ENCODE results near the gene TBL3.
A peak's percentile ranks its signal among the peaks of the same experiment; 100 is the strongest.

Gene TBL3

DNA sequence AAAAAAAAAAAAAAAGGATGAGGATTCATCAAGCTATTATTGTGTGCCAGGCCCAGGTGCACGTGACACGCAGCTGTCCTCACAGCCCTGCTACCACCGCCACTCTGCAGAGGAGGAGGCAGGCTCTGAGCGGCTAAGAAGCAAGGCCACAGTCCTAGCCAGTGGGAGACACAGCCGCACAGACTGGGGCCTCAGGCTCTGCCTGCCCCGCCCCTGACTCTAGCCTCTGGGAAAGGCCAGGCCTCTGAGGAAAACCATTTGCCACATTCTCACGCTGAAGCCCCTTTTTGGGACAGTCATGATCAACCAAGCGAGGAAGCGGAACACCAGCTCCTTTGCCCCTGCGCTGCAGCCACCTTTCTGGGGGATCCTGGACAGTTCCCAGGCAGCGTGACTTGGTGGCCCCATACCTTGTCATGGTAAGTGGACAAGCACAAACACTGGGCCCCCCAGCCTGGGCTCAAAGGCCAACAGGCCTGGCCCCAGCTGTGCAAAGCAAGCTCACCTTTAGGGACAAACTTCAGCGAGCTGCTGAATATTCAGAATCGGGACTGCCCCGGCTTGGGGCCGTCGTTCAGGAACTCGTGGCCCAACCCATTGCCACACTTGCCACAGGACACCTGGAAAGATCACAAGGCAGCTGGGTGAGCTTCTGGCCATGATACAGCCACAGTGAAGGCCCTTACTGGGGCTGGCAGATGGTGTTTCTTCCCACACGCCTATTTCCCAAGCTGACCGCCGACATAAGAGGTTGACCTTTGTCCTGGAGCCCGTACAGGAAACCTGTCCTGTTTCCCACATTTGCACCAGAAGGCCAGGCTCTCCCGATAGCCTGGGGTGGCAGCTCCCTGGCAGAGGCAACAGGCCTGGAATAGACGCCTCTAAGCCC lies 31.3 kb upstream of the TBL3 start:
- no peak for TF ChIP-seq USF1 (IDR thresholded peaks at IDR 0.05)
- TF ChIP-seq FOXM1 (IDR thresholded peaks at IDR 0.05; ENCODE audit: borderline replicate concordance, low read depth), result no peak
- TF ChIP-seq CEBPB (IDR thresholded peaks at IDR 0.05), result no peak
- no peak for TF ChIP-seq YY1 (IDR thresholded peaks at IDR 0.05; ENCODE audit: low read depth)
- TF ChIP-seq NFIC (IDR thresholded peaks at IDR 0.05), result no peak
- no peak for TF ChIP-seq TEAD4 (IDR thresholded peaks at IDR 0.05)
- TF ChIP-seq REST (IDR thresholded peaks at IDR 0.05; ENCODE audit: low read depth), result no peak

DNA sequence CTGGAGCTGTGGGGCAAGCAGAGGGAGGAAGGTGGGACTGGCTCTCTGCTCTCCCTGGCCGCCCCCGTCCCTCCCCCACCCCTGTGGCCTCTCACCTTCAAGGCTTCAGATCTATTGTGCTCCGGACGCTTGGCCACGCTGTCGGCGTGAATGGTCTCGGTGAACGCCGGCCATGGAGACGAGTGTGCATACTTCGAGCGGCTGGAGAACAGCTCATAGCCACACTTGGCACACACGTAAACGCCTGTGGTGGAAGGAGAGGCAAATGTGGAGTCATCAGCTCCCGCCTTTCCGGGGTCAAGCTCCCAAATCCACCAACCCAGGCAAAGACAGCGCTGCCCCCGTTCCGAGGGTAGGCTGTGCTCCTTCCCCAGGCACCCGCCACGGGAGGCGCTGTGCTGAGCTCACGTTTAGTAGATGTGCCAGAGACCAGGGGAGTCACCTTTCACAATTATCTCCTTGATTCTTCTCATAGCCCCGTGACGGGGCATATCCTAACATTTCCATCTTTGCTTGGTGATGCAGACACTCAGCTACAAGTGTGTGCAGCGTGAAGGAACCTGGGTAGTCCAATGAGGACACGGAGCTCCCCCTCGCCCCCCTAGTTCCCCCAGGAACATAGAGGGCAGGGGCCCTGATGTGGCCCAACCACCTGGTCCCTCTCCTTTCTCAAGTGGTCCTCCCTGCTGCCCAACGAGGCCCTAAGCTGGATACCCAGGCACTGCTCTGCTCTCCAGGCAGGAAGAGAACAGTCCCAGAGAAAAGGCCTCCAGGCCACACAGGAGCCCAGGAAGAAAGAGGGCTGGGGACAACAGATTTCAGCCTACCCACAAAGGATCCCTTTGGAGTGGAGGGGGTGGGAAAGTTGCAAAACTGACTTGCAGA lies 30.4 kb upstream of the TBL3 start:
- TF ChIP-seq NFIC (IDR thresholded peaks at IDR 0.05) (no peak), FOXM1 (IDR thresholded peaks at IDR 0.05; ENCODE audit: borderline replicate concordance, low read depth) (no peak), REST (IDR thresholded peaks at IDR 0.05; ENCODE audit: low read depth) (no peak), USF1 (IDR thresholded peaks at IDR 0.05) (no peak), TCF12 (IDR thresholded peaks at IDR 0.05; ENCODE audit: low read depth) (no peak), CREB1 (IDR thresholded peaks at IDR 0.05; ENCODE audit: low read depth) (no peak), MAX (IDR thresholded peaks at IDR 0.05) (no peak), TEAD4 (IDR thresholded peaks at IDR 0.05) (no peak), ZBTB7A (IDR thresholded peaks at IDR 0.05; ENCODE audit: low read depth) (no peak), YY1 (IDR thresholded peaks at IDR 0.05; ENCODE audit: low read depth) (no peak), RAD21 (IDR thresholded peaks at IDR 0.05; ENCODE audit: low read depth) (no peak), TAF1 (IDR thresholded peaks at IDR 0.05; ENCODE audit: low read depth) (no peak), CEBPB (IDR thresholded peaks at IDR 0.05) (no peak), EP300 (IDR thresholded peaks at IDR 0.05; ENCODE audit: borderline replicate concordance) (no peak), EGR1 (IDR thresholded peaks at IDR 0.05) (no peak)

- TF ChIP-seq MAX (IDR thresholded peaks at IDR 0.05), result no peak
- TF ChIP-seq ZBTB7A (IDR thresholded peaks at IDR 0.05; ENCODE audit: low read depth), result peak; percentile 26; the same call in 1 of the 2 replicates
Measured at GRCh38 chr16:1942047-1942809, 29.6 kb upstream of the TBL3 start.

- no peak for TF ChIP-seq EP300 (IDR thresholded peaks at IDR 0.05; ENCODE audit: borderline replicate concordance)
- TF ChIP-seq REST (IDR thresholded peaks at IDR 0.05; ENCODE audit: low read depth), result no peak
- no peak for TF ChIP-seq RAD21 (IDR thresholded peaks at IDR 0.05; ENCODE audit: low read depth)
- no peak for TF ChIP-seq TCF12 (IDR thresholded peaks at IDR 0.05; ENCODE audit: low read depth)
- TF ChIP-seq ZBTB7A (IDR thresholded peaks at IDR 0.05; ENCODE audit: low read depth), result peak; percentile 80
- TF ChIP-seq MAX (IDR thresholded peaks at IDR 0.05), result peak; percentile 87
- no peak for TF ChIP-seq USF1 (IDR thresholded peaks at IDR 0.05)
- no peak for TF ChIP-seq CREB1 (IDR thresholded peaks at IDR 0.05; ENCODE audit: low read depth)
- no peak for TF ChIP-seq TEAD4 (IDR thresholded peaks at IDR 0.05)
- peak; percentile 64 for TF ChIP-seq EGR1 (IDR thresholded peaks at IDR 0.05)
- peak; percentile 83 for TF ChIP-seq TAF1 (IDR thresholded peaks at IDR 0.05; ENCODE audit: low read depth)
- TF ChIP-seq CEBPB (IDR thresholded peaks at IDR 0.05), result no peak
- no peak for TF ChIP-seq FOXM1 (IDR thresholded peaks at IDR 0.05; ENCODE audit: borderline replicate concordance, low read depth)
- TF ChIP-seq NFIC (IDR thresholded peaks at IDR 0.05), result peak; percentile 36; the same call in 1 of the 2 replicates
- TF ChIP-seq YY1 (IDR thresholded peaks at IDR 0.05; ENCODE audit: low read depth), result peak; percentile 76; the same call in 1 of the 2 replicates
Measured at GRCh38 chr16:1942810-1943726, 28.8 kb upstream of the TBL3 start, which contains the start of gene MSRB1. TSS of gene MSRB1 (minus strand) at chr16:1943199. CDS start at chr16:1943156, 43 bp downstream.
